IMR-90 (cell line): ENCODE data around the gene SPNS1. TPM values are rescaled to one million over a fixed set of nuclear protein-coding genes. Genes with fewer than 3 reads are reported as not detected.
A peak's percentile ranks its signal among the peaks of the same experiment; 100 is the strongest.

Source experiments
- ATAC-seq: fragments of 200-7000 bp; cut with Tn5 transposase; 2 replicates; pipeline ENCODE4 v1.9.1; 2020; ENCODE audit warnings: low read depth, mild to moderate bottlenecking, moderate library complexity
- BruUV-seq: library from RNA; stranded (reverse); fragments of 400-500 nt; replicated peaks from 2 replicates; lab custom pipeline; 2021; lab: Mats Ljungman, UMichigan
- CTCF ChIA-PET: fragments of 300-600 bp; formaldehyde crosslinking; extraction: SDS; loops from one replicate; lab custom pipeline; 2021; ENCODE audit warnings: antibody characterized with exemption; lab: Yijun Ruan, JAX
- POLR2A ChIA-PET: fragments of 300-600 bp; sonication (Branson Sonifier 250); formaldehyde crosslinking; loops from one replicate; lab custom pipeline; 2022; ENCODE audit warnings: antibody characterized with exemption; ENCODE audit not compliant: unreplicated experiment; lab: Charles Lee
- DNase-seq: peaks from one replicate; pipeline ENCODE4 v3.0.0; 2013
- H2AFZ ChIP-seq: replicated peaks from 2 replicates; pipeline ENCODE3; 2013; ENCODE audit warnings: low read length, mild to moderate bottlenecking; ENCODE audit not compliant: poor library complexity
- H2AK5ac ChIP-seq: 2 replicates; pipeline ENCODE4 v1.6.1; 2013; ENCODE audit warnings: low read depth, low read length, inconsistent platforms
- H2AK9ac ChIP-seq: replicated peaks from 2 replicates; pipeline ENCODE3; 2013; ENCODE audit warnings: mild to moderate bottlenecking, low read depth, low read length, moderate library complexity; ENCODE audit not compliant: poor library complexity
- H2BK120ac ChIP-seq: 2 replicates; pipeline ENCODE4 v1.6.1; 2013; ENCODE audit warnings: low read depth, low read length, inconsistent platforms
- H2BK15ac ChIP-seq: 3 replicates; pipeline ENCODE4 v1.6.1; 2013; ENCODE audit warnings: low read depth, low read length, inconsistent platforms
- H2BK20ac ChIP-seq: 2 replicates; pipeline ENCODE4 v1.6.1; 2013; ENCODE audit warnings: low read depth, mild to moderate bottlenecking, inconsistent platforms, low read length, moderate library complexity
- H2BK5ac ChIP-seq: 2 replicates; pipeline ENCODE4 v1.6.1; 2013; ENCODE audit warnings: mild to moderate bottlenecking, low read depth, low read length, inconsistent platforms; ENCODE audit not compliant: poor library complexity, severe bottlenecking
- H3K14ac ChIP-seq: replicated peaks from 2 replicates; pipeline ENCODE4 v1.6.1; 2013; ENCODE audit warnings: low read depth, low read length, inconsistent platforms
- H3K18ac ChIP-seq: 2 replicates; pipeline ENCODE4 v1.6.1; 2013; ENCODE audit warnings: low read depth, low read length, control low read depth
- H3K23ac ChIP-seq: 2 replicates; pipeline ENCODE4 v1.6.1; 2013; ENCODE audit warnings: low read depth, low read length, inconsistent platforms
- H3K27ac ChIP-seq: 2 replicates; pipeline ENCODE4 v1.5.1; 2013; ENCODE audit warnings: mild to moderate bottlenecking, control low read depth, low read length; ENCODE audit not compliant: insufficient read depth
- H3K27me3 ChIP-seq: 2 replicates; pipeline ENCODE4 v1.6.1; 2013; ENCODE audit warnings: low read length; ENCODE audit not compliant: control insufficient read depth, insufficient read depth
- H3K36me3 ChIP-seq: 2 replicates; pipeline ENCODE4 v1.6.1; 2013; ENCODE audit warnings: low read length, mixed read lengths; ENCODE audit not compliant: control insufficient read depth, insufficient read depth
- H3K4ac ChIP-seq: 2 replicates; pipeline ENCODE4 v1.6.1; 2013; ENCODE audit warnings: low read depth, low read length, inconsistent platforms
- H3K4me1 ChIP-seq: 2 replicates; pipeline ENCODE4 v1.6.1; 2013; ENCODE audit warnings: low read length, mixed read lengths; ENCODE audit not compliant: control insufficient read depth, insufficient read depth
- H3K4me2 ChIP-seq: 2 replicates; pipeline ENCODE4 v1.6.1; 2013; ENCODE audit warnings: low read depth, mild to moderate bottlenecking, control low read depth, low read length, moderate library complexity
- H3K4me3 ChIP-seq: 2 replicates; pipeline ENCODE4 v1.5.1; 2013; ENCODE audit warnings: low read depth, mild to moderate bottlenecking, control low read depth, low read length, moderate library complexity; ENCODE audit not compliant: insufficient read depth
- H3K56ac ChIP-seq: 2 replicates; pipeline ENCODE4 v1.6.1; 2013; ENCODE audit warnings: low read length, inconsistent platforms; ENCODE audit not compliant: insufficient read depth; ENCODE audit errors: extremely low read depth
- H3K79me1 ChIP-seq, 2 experiments: 2 replicates each; pipeline ENCODE4 v1.6.1; 2013; ENCODE audit warnings: low read length in 2 of 2, inconsistent platforms in 1 of 2, low read depth in 1 of 2
- H3K9ac ChIP-seq: 2 replicates; pipeline ENCODE4 v1.6.1; 2013; ENCODE audit warnings: low read depth, low read length, control low read depth
- H3K9me1 ChIP-seq: 2 replicates; pipeline ENCODE4 v1.6.1; 2013; ENCODE audit warnings: low read length, inconsistent platforms; ENCODE audit not compliant: insufficient read depth
- H3K9me3 ChIP-seq: 2 replicates; pipeline ENCODE4 v1.6.1; 2013; ENCODE audit warnings: low read length; ENCODE audit not compliant: control insufficient read depth, insufficient read depth
- H4K20me1 ChIP-seq: 2 replicates; pipeline ENCODE4 v1.6.1; 2013; ENCODE audit warnings: low read length, inconsistent platforms; ENCODE audit not compliant: insufficient read depth
- H4K5ac ChIP-seq: 2 replicates; pipeline ENCODE4 v1.6.1; 2013; ENCODE audit warnings: mild to moderate bottlenecking, low read depth, low read length, control low read depth
- H4K8ac ChIP-seq, 2 experiments: 2 replicates each; pipeline ENCODE4 v1.6.1; 2013; ENCODE audit warnings: low read depth in 2 of 2, low read length in 2 of 2, control low read depth in 1 of 2, inconsistent platforms in 1 of 2
- H4K91ac ChIP-seq: 2 replicates; pipeline ENCODE4 v1.6.1; 2013; ENCODE audit warnings: low read depth, low read length, inconsistent platforms; ENCODE audit not compliant: insufficient read depth
- BHLHE40 ChIP-seq: fragments of 150-350 bp; IDR thresholded peaks from 2 replicates; pipeline ENCODE4 v1.6.1; 2016; ENCODE audit warnings: mild to moderate bottlenecking, low read depth, low read length
- FOS ChIP-seq: fragments of 150-350 bp; IDR thresholded peaks from 2 replicates; pipeline ENCODE4 v1.6.1; 2016; ENCODE audit warnings: low read depth, low read length
- MAFK ChIP-seq: IDR thresholded peaks from 2 replicates; pipeline ENCODE4 v1.6.1; 2012; ENCODE audit warnings: low read depth, low read length, improper control_type of control experiment
- MAZ ChIP-seq: IDR thresholded peaks from 2 replicates; pipeline ENCODE4 v1.6.1; 2012; ENCODE audit warnings: low read depth, mild to moderate bottlenecking, low read length, improper control_type of control experiment, moderate library complexity, borderline replicate concordance
- MXI1 ChIP-seq: IDR thresholded peaks from 2 replicates; pipeline ENCODE4 v1.6.1; 2012; ENCODE audit warnings: low read depth, mild to moderate bottlenecking, low read length, moderate library complexity, borderline replicate concordance
- POLR2A ChIP-seq: IDR thresholded peaks from 2 replicates; pipeline ENCODE4 v1.6.1; 2012; ENCODE audit warnings: mild to moderate bottlenecking, low read depth, low read length
- RAD21 ChIP-seq: IDR thresholded peaks from 2 replicates; pipeline ENCODE4 v1.6.1; 2012; ENCODE audit warnings: low read length, improper control_type of control experiment
- RCOR1 ChIP-seq: IDR thresholded peaks from 2 replicates; pipeline ENCODE4 v1.6.1; 2012; ENCODE audit warnings: mild to moderate bottlenecking, low read length, improper control_type of control experiment; ENCODE audit not compliant: insufficient replicate concordance
- SMC3 ChIP-seq: fragments of 150-350 bp; IDR thresholded peaks from 2 replicates; pipeline ENCODE4 v1.6.1; 2016; ENCODE audit warnings: low read depth, mild to moderate bottlenecking, antibody characterized with exemption, low read length, moderate library complexity
- WGBS, 2 experiments: methylation state at CpG; one replicate each; pipeline versions ENCODE4 v1.1.5 to v1.1.7; 2013; ENCODE audit warnings: missing lambda C conversion rate in 2 of 2; ENCODE audit not compliant: insufficient read length in 1 of 2; ENCODE audit errors: extremely low coverage in 2 of 2; 5-methylcytosine and 5-hydroxymethylcytosine counted together
- dilution Hi-C: fragments of 300-500 bp; cut with HindIII; formaldehyde crosslinking; loops from one replicate; pipeline ENCODE4 v1.14.3; 2018; ENCODE audit warnings: low sequenced_read_pairs; ENCODE audit not compliant: unreplicated experiment
- in situ Hi-C: fragments of 300-500 bp; cut with MboI; formaldehyde crosslinking; loops from 3 replicates; pipeline ENCODE4 v1.14.3; 2019; ENCODE audit warnings: low sequenced_read_pairs, inconsistent platforms, mixed read lengths
- intact Hi-C: fragments of 100-400 bp; cut with micrococcal nuclease; formaldehyde crosslinking; loops from 2 replicates; pipeline ENCODE4 v1.10.0; 2022
- polyA plus RNA-seq, 3 experiments: library from polyadenylated mRNA; depleted of rRNA; stranded (reverse); fragments of >200 nt; gene quantifications; 2 replicates each; pipeline ENCODE4 v1.2.3, GENCODE V29; 2012; ENCODE audit warnings: low replicate concordance in 1 of 3
- total RNA-seq: library from RNA; depleted of rRNA; stranded (reverse); fragments of >200 nt; gene quantifications from 2 replicates; pipeline ENCODE4 v1.2.3, GENCODE V29; 2012
- TF ChIP-seq, protein P1 (sequence below): fragments of 150-350 bp; IDR thresholded peaks from 2 replicates; pipeline ENCODE4 v1.6.1; 2017; ENCODE audit warnings: mild to moderate bottlenecking, antibody characterized with exemption, low read length, low read depth
- TF ChIP-seq, protein P2 (sequence below): fragments of 150-350 bp; IDR thresholded peaks from 2 replicates; pipeline ENCODE4 v1.6.1; 2016; ENCODE audit warnings: low read depth, mild to moderate bottlenecking, low read length, moderate library complexity, borderline replicate concordance

The SPNS1 gene
- total and polyA plus RNA-seq, 2 of the 4 experiments (the other 2 are of a cell fraction): 4.7 to 37.3 TPM

DNA sequence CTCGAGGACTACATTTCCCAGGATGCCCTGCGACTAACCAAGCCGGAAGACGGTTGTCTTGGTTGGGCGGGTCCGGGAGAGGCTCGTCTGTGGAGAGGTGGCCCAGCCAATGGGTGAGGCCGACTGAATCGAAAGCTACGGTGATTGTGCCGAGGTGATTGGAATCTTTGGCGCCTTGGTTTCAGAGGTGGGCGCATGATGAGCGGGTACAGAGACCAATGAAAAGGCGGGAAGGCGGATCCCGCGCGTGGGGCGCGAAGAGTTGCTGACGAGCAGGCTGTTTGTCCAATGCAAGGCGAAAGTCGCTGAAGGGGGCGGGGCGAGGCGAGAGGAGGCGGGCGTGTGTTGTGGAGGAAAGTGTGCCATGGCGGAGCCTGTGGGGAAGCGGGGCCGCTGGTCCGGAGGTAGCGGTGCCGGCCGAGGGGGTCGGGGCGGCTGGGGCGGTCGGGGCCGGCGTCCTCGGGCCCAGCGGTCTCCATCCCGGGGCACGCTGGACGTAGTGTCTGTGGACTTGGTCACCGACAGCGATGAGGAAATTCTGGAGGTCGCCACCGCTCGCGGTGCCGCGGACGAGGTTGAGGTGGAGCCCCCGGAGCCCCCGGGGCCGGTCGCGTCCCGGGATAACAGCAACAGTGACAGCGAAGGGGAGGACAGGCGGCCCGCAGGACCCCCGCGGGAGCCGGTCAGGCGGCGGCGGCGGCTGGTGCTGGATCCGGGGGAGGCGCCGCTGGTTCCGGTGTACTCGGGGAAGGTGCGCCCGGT, 23.7 kb upstream of the SPNS1 start, which contains the start of gene NFATC2IP:
Gene NFATC2IP, plus strand, starts transcription at position 290 of the 762 bp plus-strand sequence. Its CDS starts 75 bp downstream, at position 365.
- CTCF ChIA-PET: no interaction called here

More for the DNA sequence above, 23.7 kb upstream of the SPNS1 start, which contains the start of gene NFATC2IP:
- peak within 1 kb of the TSS; percentile 85 for H3K14ac ChIP-seq
- H4K5ac ChIP-seq: peak within 1 kb of the TSS; percentile 80
- peak; percentile 100 for DNase-seq
- H3K4me1 ChIP-seq: peaks cover 8% of the 10 kb centered on the region
- H2AFZ ChIP-seq: peak within 1 kb of the TSS; percentile 94
- H3K4me2 ChIP-seq: peak within 1 kb of the TSS; percentile 95
- TF ChIP-seq SMC3: no peak
- TF ChIP-seq MAZ: peak; percentile 75; the same call in 1 of the 2 replicates
- TF ChIP-seq, protein P1, sequence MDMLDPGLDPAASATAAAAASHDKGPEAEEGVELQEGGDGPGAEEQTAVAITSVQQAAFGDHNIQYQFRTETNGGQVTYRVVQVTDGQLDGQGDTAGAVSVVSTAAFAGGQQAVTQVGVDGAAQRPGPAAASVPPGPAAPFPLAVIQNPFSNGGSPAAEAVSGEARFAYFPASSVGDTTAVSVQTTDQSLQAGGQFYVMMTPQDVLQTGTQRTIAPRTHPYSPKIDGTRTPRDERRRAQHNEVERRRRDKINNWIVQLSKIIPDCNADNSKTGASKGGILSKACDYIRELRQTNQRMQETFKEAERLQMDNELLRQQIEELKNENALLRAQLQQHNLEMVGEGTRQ: peak; percentile 50; the same call in 1 of the 2 replicates
- TF ChIP-seq RCOR1: no peak
- TF ChIP-seq POLR2A: peak; percentile 38; the same call in 1 of the 2 replicates
- TF ChIP-seq MXI1: peak; percentile 81; the same call in 1 of the 2 replicates
- TF ChIP-seq FOS: peak; percentile 56; the same call in 1 of the 2 replicates
- no peak for TF ChIP-seq RAD21
- TF ChIP-seq BHLHE40: peak; percentile 67; the same call in 1 of the 2 replicates
- TF ChIP-seq, protein P2, sequence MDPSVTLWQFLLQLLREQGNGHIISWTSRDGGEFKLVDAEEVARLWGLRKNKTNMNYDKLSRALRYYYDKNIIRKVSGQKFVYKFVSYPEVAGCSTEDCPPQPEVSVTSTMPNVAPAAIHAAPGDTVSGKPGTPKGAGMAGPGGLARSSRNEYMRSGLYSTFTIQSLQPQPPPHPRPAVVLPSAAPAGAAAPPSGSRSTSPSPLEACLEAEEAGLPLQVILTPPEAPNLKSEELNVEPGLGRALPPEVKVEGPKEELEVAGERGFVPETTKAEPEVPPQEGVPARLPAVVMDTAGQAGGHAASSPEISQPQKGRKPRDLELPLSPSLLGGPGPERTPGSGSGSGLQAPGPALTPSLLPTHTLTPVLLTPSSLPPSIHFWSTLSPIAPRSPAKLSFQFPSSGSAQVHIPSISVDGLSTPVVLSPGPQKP: no peak
- peak; percentile 18; the same call in 1 of the 2 replicates for TF ChIP-seq MAFK
- peak within 1 kb of the TSS; percentile 38 for H3K56ac ChIP-seq
- intact Hi-C loops: no loop called here
- peaks cover 2% of the 10 kb centered on the region; the same call in 1 of the 2 replicates for H3K9me1 ChIP-seq
- H2AK9ac ChIP-seq: peak within 1 kb of the TSS; percentile 86
- no peak within 1 kb of the TSS; the same call in 1 of the 2 replicates for H2AK5ac ChIP-seq
- no TSS peak for BruUV-seq
- no peaks in the 10 kb centered on the region for H3K9me3 ChIP-seq
- H2BK15ac ChIP-seq: no peak within 1 kb of the TSS
- H3K27me3 ChIP-seq: no peaks in the 10 kb centered on the region
- H3K27ac ChIP-seq: peak within 1 kb of the TSS; percentile 80
- H3K36me3 ChIP-seq: peaks cover 14% of the 10 kb centered on the region
- H3K23ac ChIP-seq: peak within 1 kb of the TSS; percentile 58; the same call in 1 of the 2 replicates
- H2BK20ac ChIP-seq: no peak within 1 kb of the TSS
- no peak within 1 kb of the TSS for H3K18ac ChIP-seq
- peak within 1 kb of the TSS; percentile 52 to 97; a peak in 3 of 4 replicates for H4K8ac ChIP-seq
- H2BK120ac ChIP-seq: peak within 1 kb of the TSS; percentile 74; the same call in 1 of the 2 replicates
- peak within 1 kb of the TSS; percentile 83 for H3K9ac ChIP-seq
- H3K79me1 ChIP-seq: peaks cover 12 to 29% of the 10 kb centered on the region in 2 experiments
- peak within 1 kb of the TSS; percentile 73 for H2BK5ac ChIP-seq
- ATAC-seq: peak; percentile 94
- H4K20me1 ChIP-seq: no peaks in the 10 kb centered on the region
- peak within 1 kb of the TSS; percentile 55 for H3K4me3 ChIP-seq
- H4K91ac ChIP-seq: peak within 1 kb of the TSS; percentile 70
- POLR2A ChIA-PET: no interaction called here
- in situ Hi-C loops: loop anchor here (25.0 kb wide), 1 partner anchor 311 kb away; no protein-coding TSS in a partner anchor
- peak within 1 kb of the TSS; percentile 53; the same call in 1 of the 2 replicates for H3K4ac ChIP-seq
- dilution Hi-C loops: no loop called here
- 0% methylated on average over 35 of the region's 79 CpGs; no CpG with 5 or more reads in 1 of the 2 experiments for WGBS, 2 experiments
